AG04450 (cell line): ENCODE results near the gene WT1. TPM values are rescaled to one million over a fixed set of nuclear protein-coding genes. Genes with fewer than 3 reads are reported as not detected.

Experiments used
- CTCF ChIA-PET: fragments of 300-600, 350-600 bp; formaldehyde crosslinking; extraction: SDS; loops from one replicate; lab custom pipeline; 2022; ENCODE audit warnings: antibody characterized with exemption, inconsistent platforms; lab: Charles Lee
- POLR2A ChIA-PET: fragments of 350-600 bp; formaldehyde crosslinking; extraction: SDS; loops from one replicate; lab custom pipeline; 2021; ENCODE audit warnings: antibody characterized with exemption, inconsistent platforms; lab: Yijun Ruan, JAX
- DNase-seq: peaks from one replicate; pipeline ENCODE4 v3.0.0-alpha.2; 2011; ENCODE audit warnings: low read depth, low spot score
- H3K27ac ChIP-seq: one replicate; pipeline ENCODE4 v1.5.1; 2012; ENCODE audit warnings: low read depth, low read length, control low read depth
- H3K27me3 ChIP-seq: one replicate; pipeline ENCODE4 v1.6.0; 2012; ENCODE audit warnings: low read length; ENCODE audit not compliant: control insufficient read depth, insufficient read depth
- H3K4me3 ChIP-seq: 2 replicates; pipeline ENCODE4 v1.5.1; 2011; ENCODE audit warnings: mild to moderate bottlenecking, low read depth, low read length, control low read depth
- H3K9me3 ChIP-seq: 2 replicates; pipeline ENCODE4 v1.5.1; 2012; ENCODE audit warnings: low read length; ENCODE audit not compliant: control insufficient read depth, insufficient read depth
- polyA plus RNA-seq: library from polyadenylated mRNA; depleted of rRNA; stranded (reverse); fragments of >200 nt; gene quantifications from 2 replicates; pipeline ENCODE4 v1.2.3, GENCODE V29; 2011
- TF ChIP-seq, protein P1 (sequence below): IDR thresholded peaks from 2 replicates; pipeline ENCODE4 v1.5.1; 2011; ENCODE audit warnings: low read depth, low read length, control low read depth, inconsistent platforms

The WT1 gene
- polyA plus RNA-seq, 1 experiment: not detected

GRCh38 chr11:32454993-32455392 lies 19.7 kb upstream of the WT1 start:
- no peak for DNase-seq
- ChIA-PET CTCF (no interaction called here), POLR2A (no interaction called here)
- H3K27me3 ChIP-seq: peaks cover 3% of the 10 kb centered on the region
- H3K27ac ChIP-seq: no peak overlapping the region
- TF ChIP-seq, protein P1, sequence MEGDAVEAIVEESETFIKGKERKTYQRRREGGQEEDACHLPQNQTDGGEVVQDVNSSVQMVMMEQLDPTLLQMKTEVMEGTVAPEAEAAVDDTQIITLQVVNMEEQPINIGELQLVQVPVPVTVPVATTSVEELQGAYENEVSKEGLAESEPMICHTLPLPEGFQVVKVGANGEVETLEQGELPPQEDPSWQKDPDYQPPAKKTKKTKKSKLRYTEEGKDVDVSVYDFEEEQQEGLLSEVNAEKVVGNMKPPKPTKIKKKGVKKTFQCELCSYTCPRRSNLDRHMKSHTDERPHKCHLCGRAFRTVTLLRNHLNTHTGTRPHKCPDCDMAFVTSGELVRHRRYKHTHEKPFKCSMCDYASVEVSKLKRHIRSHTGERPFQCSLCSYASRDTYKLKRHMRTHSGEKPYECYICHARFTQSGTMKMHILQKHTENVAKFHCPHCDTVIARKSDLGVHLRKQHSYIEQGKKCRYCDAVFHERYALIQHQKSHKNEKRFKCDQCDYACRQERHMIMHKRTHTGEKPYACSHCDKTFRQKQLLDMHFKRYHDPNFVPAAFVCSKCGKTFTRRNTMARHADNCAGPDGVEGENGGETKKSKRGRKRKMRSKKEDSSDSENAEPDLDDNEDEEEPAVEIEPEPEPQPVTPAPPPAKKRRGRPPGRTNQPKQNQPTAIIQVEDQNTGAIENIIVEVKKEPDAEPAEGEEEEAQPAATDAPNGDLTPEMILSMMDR: no peak
- no peaks in the 10 kb centered on the region for H3K9me3 ChIP-seq
- H3K4me3 ChIP-seq: no peak overlapping the region

DNA sequence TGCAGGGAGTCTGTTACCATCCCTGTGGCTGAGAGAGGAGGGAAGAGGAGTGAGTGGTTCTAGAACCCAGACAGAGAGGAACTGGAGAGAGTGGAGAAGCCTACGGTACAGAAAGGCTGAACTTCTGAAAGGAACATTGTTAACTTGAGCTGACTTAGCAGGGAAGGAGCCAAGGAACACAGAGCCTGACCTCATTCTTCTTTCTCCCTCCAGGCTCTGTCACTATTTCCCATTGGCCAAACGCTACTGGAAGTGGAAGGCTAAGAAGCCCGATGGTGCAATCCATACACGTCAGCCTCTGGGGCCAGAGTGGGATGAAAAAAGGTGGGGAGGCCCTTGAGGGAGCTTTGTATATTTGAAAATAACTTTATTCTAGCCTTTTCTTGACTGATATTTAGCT lies 16.5 kb upstream of the WT1 start:
- DNase-seq: no peak
- Histone ChIP-seq H3K4me3 (no peak overlapping the region), H3K27ac (no peak overlapping the region), H3K9me3 (no peaks in the 10 kb centered on the region), H3K27me3 (peaks cover 5% of the 10 kb centered on the region)
- ChIA-PET CTCF (no interaction called here), POLR2A (no interaction called here)
- TF ChIP-seq, protein P1: no peak

DNA sequence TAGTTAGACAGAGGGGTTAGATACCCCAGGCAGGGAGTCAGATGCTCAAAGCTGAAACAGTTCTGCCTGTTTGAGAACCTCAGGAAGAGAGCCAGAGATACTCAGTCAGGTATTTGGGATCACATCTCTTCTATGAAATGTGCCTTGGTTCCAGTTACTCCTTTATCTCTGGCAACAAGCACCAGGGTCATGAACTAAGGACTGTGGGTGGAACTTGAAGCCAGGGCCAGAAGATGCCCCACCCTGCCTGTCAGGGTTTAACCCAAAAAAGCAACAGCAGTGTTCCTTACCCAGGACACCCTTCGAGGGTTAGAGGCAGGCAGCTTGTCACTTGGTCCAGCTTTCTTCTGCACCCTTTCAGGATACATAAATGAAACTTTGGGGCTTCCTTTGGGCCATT lies 15.0 kb upstream of the WT1 start:
- CTCF ChIA-PET: no interaction called here
- TF ChIP-seq, protein P1: no peak
- Histone ChIP-seq H3K9me3 (no peaks in the 10 kb centered on the region), H3K27me3 (peaks cover 5% of the 10 kb centered on the region), H3K27ac (no peak overlapping the region), H3K4me3 (no peak overlapping the region)
- no peak for DNase-seq
- POLR2A ChIA-PET: no interaction called here

GRCh38 chr11:32448232-32448631 lies 12.9 kb upstream of the WT1 start:
- Histone ChIP-seq H3K27me3 (peaks cover 2% of the 10 kb centered on the region), H3K4me3 (no peak overlapping the region), H3K9me3 (no peaks in the 10 kb centered on the region), H3K27ac (no peak overlapping the region)
- no peak for DNase-seq
- ChIA-PET POLR2A (no interaction called here), CTCF (no interaction called here)
- TF ChIP-seq, protein P1: no peak

DNA sequence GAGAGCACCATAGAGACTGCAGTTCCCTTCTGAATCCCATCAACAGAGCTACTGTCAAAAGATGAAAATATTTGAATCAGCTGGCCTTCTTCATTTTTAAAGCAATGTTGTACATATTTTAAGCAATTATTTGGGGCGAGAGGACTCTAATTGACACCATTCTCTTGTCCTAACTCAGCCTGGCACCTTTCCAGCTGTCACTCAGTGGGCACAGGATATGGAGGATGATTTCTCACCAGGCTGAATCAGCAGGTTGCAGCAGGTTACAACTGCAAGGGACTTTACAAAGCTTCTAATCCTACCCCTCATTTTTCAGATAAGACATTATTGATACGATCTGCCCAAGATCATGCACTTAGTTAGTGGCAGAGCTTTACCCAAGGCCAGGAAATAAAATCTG lies 11.9 kb upstream of the WT1 start:
- ChIA-PET CTCF (interaction anchor here (0.7 kb wide), 1 partner anchor 578 kb away, joined by 3 read pairs; no protein-coding TSS in a partner anchor), POLR2A (no interaction called here)
- Histone ChIP-seq H3K4me3 (no peak overlapping the region), H3K27me3 (peaks cover 2% of the 10 kb centered on the region), H3K27ac (no peak overlapping the region), H3K9me3 (no peaks in the 10 kb centered on the region)
- DNase-seq: no peak
- TF ChIP-seq, protein P1: no peak
